HG03025 (cell line): ENCODE data around the gene PAQR4.

Source experiments
- ATAC-seq: cut with Tn5 transposase; IDR thresholded peaks from one replicate; pipeline ENCODE4 v1.9.1; 2021; ENCODE audit warnings: mild to moderate bottlenecking, moderate library complexity; ENCODE audit not compliant: unreplicated experiment, low FRiP score

PAQR4 gene

DNA sequence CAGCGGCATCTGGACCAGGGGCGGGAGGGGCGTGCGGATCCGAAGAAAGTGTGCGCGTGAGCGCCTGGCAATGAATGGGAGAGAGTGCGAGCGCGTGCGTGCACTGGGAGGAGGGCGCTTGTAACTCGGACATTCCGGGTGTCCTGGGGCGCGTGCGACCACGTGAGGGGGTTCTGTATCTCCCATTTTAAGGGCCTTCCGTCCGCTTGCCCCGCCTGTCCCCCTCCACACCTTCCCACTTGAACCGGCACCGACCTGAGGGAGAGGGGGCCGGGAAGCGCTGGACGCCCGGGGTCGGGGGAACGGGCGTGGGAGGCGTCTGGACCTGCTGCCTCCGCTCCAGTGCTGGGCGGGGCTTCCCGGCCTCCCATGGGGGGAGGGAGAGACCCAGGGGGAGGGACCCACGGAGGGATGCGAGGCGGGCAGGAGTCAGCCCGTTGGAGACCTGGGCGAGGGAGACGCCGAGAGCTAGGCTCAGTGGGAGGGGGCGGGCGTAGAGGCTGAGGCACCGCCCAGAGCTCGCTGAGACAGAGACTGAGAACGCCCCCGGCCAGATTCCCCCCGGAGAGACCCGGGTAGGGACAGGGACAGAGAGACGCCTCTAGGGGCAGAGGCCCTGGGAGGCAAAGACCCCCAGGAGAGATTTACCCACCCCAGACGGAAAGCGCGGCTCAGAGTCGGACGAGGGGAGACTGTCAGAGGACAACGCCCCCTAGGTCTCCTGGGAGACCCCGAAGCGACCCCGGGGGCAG lies 5.2 kb upstream of the PAQR4 start, which contains the start of gene KREMEN2:
KREMEN2 (plus strand) TSS at position 553 of the 752 bp plus-strand sequence. CDS start 246 bp downstream, outside the sequence.
- no peak for ATAC-seq

GRCh38 chr16:2964475-2965336 lies 4.4 kb upstream of the PAQR4 start:
- no peak for ATAC-seq

DNA sequence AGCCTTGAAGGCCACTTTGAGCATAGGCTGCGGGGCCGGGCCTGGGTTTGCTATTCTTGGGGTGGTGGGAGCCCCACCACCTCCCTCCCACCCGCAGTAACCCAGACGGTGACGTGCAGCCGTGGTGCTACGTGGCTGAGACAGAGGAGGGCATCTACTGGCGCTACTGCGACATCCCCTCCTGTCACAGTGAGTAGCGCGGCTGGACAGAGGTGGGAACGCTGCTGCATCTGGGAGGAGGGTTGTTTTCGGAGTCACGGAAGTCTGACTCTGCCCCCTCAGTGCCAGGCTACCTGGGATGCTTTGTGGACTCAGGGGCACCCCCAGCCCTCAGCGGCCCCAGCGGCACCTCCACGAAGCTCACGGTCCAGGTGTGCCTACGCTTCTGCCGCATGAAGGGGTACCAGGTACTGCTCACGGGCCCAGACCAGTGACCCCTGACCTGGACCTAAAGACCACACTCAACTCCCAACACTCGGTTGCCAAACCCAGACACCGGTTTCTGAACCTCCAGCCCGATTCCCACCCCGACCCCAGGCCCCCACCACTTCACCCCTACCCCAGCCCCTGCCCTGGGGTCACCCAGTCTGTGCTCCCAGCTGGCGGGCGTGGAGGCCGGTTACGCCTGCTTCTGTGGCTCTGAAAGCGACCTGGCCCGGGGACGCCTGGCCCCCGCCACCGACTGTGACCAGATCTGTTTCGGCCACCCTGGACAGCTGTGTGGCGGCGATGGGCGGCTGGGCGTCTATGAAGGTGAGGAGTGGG lies 2.9 kb upstream of the PAQR4 start:
- no peak for ATAC-seq

- ATAC-seq: no peak
These were observed 2.3 kb upstream of the PAQR4 start for GRCh38 chr16:2966808-2967191.

DNA sequence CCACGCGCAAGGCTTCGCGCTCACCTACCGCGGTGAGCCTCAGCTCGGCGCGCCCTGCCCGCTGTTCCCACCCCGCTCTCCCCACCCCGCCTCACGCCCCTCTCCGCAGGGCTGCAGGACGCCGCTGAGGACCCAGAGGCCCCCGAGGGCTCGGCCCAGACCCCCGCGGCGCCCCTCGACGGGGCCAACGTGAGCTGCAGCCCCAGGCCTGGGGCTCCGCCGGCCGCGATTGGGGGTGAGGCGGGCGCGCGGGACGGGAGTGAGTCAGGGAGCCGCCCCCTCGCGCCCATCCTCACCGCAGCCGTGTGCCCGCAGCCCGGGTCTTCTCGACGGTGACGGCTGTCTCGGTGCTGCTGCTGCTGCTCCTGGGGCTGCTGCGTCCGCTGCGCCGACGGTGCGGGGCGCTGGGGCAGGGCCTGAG lies 1.9 kb upstream of the PAQR4 start:
- ATAC-seq: no peak

- no peak for ATAC-seq
These were observed 1.4 kb upstream of the PAQR4 start for GRCh38 chr16:2967721-2968161.

DNA sequence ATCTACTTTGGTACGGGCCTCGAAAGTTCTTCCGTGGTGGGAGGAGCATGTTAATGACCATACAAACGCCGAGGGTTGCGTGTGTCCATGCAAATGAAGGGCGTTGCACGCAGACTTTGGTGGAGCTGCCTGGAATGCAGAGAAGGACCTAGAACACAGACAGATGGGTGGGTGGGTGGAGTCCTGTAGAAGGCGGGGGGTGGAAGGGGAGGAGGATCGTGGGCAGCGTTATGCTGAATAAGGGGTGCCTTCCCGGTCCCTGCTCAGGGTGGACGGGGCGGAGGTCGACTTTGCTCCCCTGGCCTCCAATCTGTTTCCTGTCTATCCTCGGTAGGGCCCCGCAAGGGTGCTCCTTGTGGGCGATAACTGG lies 795 bp upstream of the PAQR4 start:
- ATAC-seq: no peak

- ATAC-seq: peak; percentile 15
These were observed 685 bp downstream of the PAQR4 start for GRCh38 chr16:2969545-2970521.

GRCh38 chr16:2970563-2970962 lies 1.4 kb downstream of the PAQR4 start:
- no peak for ATAC-seq

DNA sequence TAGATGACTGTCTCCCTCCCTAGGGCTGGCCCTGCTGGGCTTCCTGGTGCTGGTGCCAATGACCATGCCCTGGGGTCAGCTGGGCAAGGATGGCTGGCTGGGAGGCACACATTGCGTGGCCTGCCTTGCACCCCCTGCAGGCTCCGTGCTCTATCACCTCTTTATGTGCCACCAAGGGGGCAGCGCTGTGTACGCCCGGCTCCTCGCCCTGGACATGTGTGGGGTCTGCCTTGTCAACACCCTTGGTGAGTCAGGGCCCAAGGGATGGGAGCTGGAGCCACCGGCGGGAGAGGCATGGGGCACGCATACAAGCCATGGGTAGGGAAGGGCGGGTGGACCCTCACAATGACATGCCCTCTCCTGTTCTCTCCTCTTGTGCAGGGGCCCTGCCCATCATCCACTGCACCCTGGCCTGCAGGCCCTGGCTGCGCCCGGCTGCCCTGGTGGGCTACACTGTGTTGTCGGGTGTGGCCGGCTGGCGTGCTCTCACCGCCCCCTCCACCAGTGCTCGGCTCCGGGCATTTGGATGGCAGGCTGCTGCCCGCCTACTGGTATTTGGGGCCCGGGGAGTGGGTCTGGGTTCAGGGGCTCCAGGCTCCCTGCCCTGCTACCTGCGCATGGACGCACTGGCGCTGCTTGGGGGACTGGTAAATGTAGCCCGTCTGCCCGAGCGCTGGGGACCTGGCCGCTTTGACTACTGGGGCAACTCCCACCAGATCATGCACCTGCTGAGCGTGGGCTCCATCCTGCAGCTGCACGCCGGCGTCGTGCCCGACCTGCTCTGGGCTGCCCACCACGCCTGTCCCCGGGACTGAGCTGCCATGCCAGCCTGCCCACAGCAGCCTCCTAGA lies 2.2 kb downstream of the PAQR4 start:
- ATAC-seq: no peak

DNA sequence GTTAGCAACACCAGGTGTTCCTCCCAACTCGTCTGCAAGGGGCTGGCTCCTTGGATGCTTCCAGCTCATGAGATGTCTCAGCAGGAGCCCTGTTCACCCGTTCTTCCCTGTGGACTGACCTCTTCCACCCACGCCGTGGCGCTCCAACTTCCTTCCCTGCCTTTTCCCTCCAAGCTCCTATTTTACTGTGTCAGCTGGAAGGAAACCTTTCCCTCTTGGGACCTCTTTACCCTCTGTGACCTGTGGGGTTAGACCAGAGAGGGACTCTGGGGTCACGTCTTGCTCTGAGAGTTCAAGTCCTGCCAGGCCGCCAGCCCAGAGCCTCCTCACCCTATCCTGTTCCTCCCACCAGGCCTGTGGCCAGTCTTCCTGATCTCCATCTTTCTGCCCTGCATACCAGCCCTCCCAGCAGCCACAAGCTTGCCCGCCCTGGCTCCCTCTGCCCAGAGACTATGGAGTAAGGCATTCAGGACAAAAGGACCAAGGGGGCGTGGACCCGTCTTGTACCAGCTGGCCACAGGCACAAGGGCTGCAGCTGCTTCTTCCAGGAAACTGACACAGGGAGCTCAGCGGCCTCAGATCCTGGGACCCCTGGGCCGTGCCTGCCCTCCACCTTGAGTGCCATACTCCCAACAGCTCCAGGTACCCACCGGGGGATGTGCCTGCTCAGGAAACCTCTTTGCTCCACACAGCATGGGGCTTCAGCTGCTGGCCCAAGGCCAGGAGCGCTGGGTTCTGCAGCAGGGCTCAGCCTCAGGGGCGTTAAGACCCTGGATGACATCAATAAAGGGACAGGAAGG lies 3.0 kb downstream of the PAQR4 start:
- ATAC-seq: no peak

DNA sequence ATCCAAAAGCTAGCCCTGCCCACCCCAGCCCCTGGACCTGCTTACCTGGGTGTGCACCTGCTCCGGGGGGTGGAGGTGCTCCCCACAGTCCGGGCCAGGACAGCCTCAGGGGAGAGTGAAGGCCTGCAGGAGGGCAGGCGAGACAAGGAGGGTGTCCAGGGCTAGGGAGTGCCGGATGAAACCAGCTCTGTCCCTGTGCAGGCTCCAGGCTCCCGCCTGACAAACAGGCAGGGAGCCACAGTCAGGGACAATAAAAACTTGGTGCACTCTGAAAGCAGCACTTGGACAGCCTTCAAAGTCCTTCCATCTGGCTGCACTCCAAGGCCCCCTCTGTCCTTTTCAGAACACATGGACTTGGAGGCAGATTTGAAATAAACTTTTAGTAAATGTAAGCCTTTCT lies 3.9 kb downstream of the PAQR4 start:
- ATAC-seq: no peak

DNA sequence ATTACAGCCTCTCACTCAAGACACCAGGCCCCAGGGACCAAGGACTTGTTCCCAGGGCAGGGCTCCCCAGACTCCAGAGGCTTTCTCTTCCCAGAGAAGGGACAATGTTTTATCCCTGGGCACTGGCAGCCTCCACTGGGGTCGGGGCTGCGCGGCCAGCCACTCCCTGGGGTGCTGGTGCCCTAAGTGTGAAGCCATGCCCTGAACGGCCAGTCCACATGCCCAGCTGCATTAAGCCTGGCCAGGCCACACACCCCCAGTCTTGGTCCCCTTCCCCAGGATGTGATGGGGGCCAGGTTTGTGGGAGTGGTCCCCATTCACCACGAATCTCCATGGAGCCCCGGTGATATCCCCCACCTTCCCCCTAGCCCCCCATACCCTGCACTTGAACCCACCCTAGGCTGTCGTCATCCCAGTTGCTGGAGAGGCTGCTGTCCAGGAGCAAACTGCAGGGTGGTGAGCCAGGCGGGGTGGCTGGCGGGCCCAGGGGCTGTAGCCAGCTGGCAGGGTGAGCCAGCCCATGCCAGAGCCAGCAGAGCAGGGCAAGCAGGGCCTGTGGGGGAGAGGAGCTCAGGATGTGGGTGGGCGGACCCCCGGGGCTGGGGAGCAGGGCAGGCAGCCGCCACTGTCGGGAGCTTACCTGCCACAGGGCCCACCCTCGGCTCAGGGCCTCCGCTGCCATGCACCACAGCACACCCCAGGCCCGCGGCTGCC lies 4.6 kb downstream of the PAQR4 start:
- ATAC-seq: no peak

DNA sequence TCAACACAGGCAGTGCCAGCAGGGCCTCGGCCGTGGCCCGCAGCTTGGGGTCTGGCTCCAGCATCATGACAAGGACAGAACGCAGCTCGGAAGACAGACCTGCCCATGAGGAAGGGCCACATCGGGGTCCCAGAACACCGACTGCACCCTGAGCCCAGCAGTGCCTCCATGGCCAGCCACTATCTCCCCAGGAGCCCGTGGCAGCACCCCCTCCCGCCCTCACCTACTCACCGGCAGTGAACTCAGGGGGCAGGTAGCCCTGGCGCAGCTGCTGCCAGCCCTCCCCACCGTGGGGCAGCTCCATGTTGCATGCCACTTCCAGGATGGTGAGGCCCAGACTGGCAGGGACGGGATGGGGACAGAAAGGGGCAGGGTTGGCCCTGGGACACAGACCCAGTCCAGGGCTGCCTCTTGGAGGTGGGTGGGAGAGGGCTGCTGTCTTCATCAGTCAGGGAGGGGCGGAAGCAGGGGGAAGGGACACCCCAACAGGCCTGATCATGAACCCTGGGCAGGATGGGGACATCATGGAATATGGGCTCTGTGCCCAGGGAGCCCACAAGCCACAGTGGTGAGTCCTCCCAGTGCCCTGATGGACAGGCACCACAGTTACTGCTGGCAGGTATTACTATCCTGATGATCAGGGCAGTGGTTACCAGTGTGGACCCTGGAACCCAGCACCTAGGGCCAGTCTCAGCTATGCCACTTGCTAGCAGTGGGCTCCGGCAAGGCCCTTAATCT lies 5.3 kb downstream of the PAQR4 start:
- ATAC-seq: no peak

DNA sequence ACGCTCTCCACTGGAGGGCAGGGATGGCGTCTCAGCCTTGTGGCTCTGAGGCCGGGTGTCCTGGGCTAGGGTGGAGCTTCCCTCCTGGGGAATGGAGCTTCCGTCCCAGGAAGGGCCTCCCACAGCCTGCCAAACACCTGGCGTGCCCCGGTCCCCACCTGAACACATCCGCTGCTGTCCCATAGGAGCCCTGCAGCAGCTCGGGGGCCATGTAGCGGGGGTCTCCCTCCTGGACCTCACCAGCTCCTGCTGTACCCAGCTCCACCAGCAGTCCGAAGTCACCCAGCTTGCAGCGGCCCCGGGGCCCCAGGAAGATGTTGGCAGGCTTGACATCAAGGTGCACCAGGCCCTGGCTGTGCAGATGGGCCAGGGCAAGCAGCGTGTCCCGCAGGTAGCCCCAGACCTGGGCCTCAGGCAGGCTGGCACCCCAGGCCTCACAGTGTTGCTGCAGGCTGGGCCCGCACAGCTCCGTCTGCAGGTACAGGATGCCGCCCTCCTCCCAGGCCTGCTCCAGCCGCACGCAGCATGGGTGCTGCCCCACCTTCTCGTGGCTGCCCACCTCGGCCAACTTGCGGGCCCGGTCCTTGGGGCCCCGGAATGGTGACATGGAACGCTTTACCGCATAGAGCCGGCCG lies 6.1 kb downstream of the PAQR4 start:
- no peak for ATAC-seq

DNA sequence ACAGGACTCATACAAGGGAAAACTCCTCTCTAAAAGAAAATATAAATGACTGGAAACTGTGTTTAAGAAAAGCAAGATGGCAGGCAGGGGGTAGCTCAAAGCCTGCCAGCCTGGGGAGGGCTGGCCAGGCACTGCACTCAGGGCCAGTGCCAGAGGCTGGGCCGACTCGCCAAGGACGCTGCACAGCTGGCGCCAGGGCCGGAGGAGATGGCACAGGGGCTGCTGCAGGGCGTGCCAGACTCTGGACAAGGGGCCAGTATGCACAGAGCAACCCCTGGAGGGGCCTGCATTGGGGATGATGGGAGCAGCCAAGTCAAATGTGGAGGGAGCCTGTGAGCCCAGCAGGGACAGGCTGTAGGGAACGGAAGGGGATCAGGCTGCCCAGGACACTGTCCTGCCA lies 7.1 kb downstream of the PAQR4 start:
- ATAC-seq: no peak
